Right forelimb (tissue), 1 donor: ENCODE results near the gene CABP5.
"Not testable (repeated sequence)": the region's sequence is repeated elsewhere in the genome, so short reads cannot be mapped to it uniquely, and the experiment has no call there.

Experiments used
- DNase-seq: peaks from one replicate; pipeline ENCODE4 v3.0.0-alpha.2; 2018

CABP5 gene

GRCh38 chr19:48043675-48044258 lies at the start of gene CABP5:
Gene CABP5, minus strand, starts transcription at chr19:48044079. Its CDS starts 157 bp downstream, at chr19:48043922.
- no peak for DNase-seq

GRCh38 chr19:48091111-48091718 lies 47.3 kb upstream of the CABP5 start:
- DNase-seq = not testable (repeated sequence)

GRCh38 chr19:48090281-48090802 lies 46.5 kb upstream of the CABP5 start:
- DNase-seq = no peak

GRCh38 chr19:48088991-48089390 lies 45.1 kb upstream of the CABP5 start:
- DNase-seq = not testable (repeated sequence)

- no peak for DNase-seq
These were observed 42.3 kb upstream of the CABP5 start for GRCh38 chr19:48085904-48086864.

GRCh38 chr19:48085076-48085475 lies 41.2 kb upstream of the CABP5 start:
- no peak for DNase-seq

GRCh38 chr19:48081106-48081505 lies 37.2 kb upstream of the CABP5 start:
- DNase-seq = no peak

- not testable (repeated sequence) for DNase-seq
These were observed 26.4 kb upstream of the CABP5 start for GRCh38 chr19:48070177-48070769.

GRCh38 chr19:48069435-48069834 lies 25.6 kb upstream of the CABP5 start:
- DNase-seq = no peak

GRCh38 chr19:48064509-48064908 lies 20.6 kb upstream of the CABP5 start:
- DNase-seq = no peak

- DNase-seq = no peak
These were observed 17.8 kb upstream of the CABP5 start for GRCh38 chr19:48061401-48062344.

- DNase-seq = no peak
These were observed 16.5 kb upstream of the CABP5 start for GRCh38 chr19:48060381-48060780.

- no peak for DNase-seq
These were observed 15.5 kb upstream of the CABP5 start for GRCh38 chr19:48059331-48059730.

- DNase-seq = no peak
These were observed 10.0 kb upstream of the CABP5 start for GRCh38 chr19:48053856-48054255.

- no peak for DNase-seq
These were observed 9.2 kb upstream of the CABP5 start for GRCh38 chr19:48053076-48053475.

GRCh38 chr19:48051335-48052033 lies 7.6 kb upstream of the CABP5 start:
- no peak for DNase-seq

GRCh38 chr19:48044561-48044960 lies 682 bp upstream of the CABP5 start:
- no peak for DNase-seq

- no peak for DNase-seq
These were observed 1.9 kb downstream of the CABP5 start for GRCh38 chr19:48041877-48042580.

- DNase-seq = no peak
These were observed 7.1 kb downstream of the CABP5 start for GRCh38 chr19:48036765-48037164.

- DNase-seq = no peak
These were observed 10.3 kb downstream of the CABP5 start for GRCh38 chr19:48033604-48034003.

- DNase-seq = no peak
These were observed 13.8 kb downstream of the CABP5 start for GRCh38 chr19:48030073-48030472.
